SU-DHL-6 (cell line): ENCODE measurements around the gene PRRG3.
"Not testable (repeated sequence)": the region's sequence is repeated elsewhere in the genome, so short reads cannot be mapped to it uniquely, and the experiment has no call there.

Experiments used
- H2AFZ ChIP-seq: fragments of 200-600 bp; sonication (generic); 2 replicates; pipeline ENCODE4 v1.6.1; 2014; ENCODE audit warnings: low read depth, mild to moderate bottlenecking, moderate library complexity, mixed read lengths, antibody characterized with exemption, low read length; ENCODE audit not compliant: severe bottlenecking
- H3F3A ChIP-seq: fragments of 200-600 bp; shearing (Covaris generic); 2 replicates; pipeline ENCODE4 v1.6.0; 2016; ENCODE audit warnings: antibody characterized with exemption, mild to moderate bottlenecking; ENCODE audit not compliant: insufficient read depth
- H3K27ac ChIP-seq: fragments of 200-600 bp; sonication (generic); 2 replicates; pipeline ENCODE4 v1.5.1; 2016; ENCODE audit warnings: low read depth, mild to moderate bottlenecking, low read length, moderate library complexity, mixed read lengths
- H3K27me3 ChIP-seq: fragments of 200-600 bp; sonication (generic), shearing (Covaris generic); 2 replicates; pipeline ENCODE4 v1.6.0; 2014; ENCODE audit warnings: mild to moderate bottlenecking, low read length
- H3K36me3 ChIP-seq: fragments of 200-600 bp; sonication (generic); 2 replicates; pipeline ENCODE4 v1.6.1; 2014; ENCODE audit warnings: mild to moderate bottlenecking, low read length, mixed read lengths
- H3K4me2 ChIP-seq: fragments of 300-600, 200-600 bp; shearing (Covaris generic), sonication (generic); 2 replicates; pipeline ENCODE4 v1.6.0; 2014; ENCODE audit warnings: low read length, low read depth, mild to moderate bottlenecking; ENCODE audit not compliant: poor library complexity, severe bottlenecking
- H3K4me3 ChIP-seq: fragments of 200-600 bp; sonication (generic); 2 replicates; pipeline ENCODE4 v1.5.1; 2014; ENCODE audit warnings: antibody characterized with exemption, low read length, mild to moderate bottlenecking, mixed read lengths; ENCODE audit not compliant: insufficient read depth, poor library complexity, severe bottlenecking
- H3K79me2 ChIP-seq: fragments of 200-600 bp; sonication (generic); 2 replicates; pipeline ENCODE4 v1.6.1; 2014; ENCODE audit warnings: mild to moderate bottlenecking, low read length, moderate library complexity; ENCODE audit not compliant: insufficient read depth
- H3K9ac ChIP-seq: fragments of 200-600 bp; sonication (generic); 2 replicates; pipeline ENCODE4 v1.7.0; 2014; ENCODE audit warnings: mild to moderate bottlenecking, low read length
- H3K9me2 ChIP-seq: fragments of 200-600 bp; sonication (generic); replicated peaks from 2 replicates; pipeline ENCODE4 v1.6.1; 2014; ENCODE audit warnings: low read length; ENCODE audit not compliant: insufficient read depth
- H3K9me3 ChIP-seq: fragments of 200-600 bp; sonication (generic); 2 replicates; pipeline ENCODE4 v1.6.1; 2014; ENCODE audit warnings: low read length, mixed read lengths; ENCODE audit not compliant: insufficient read depth
- H4K20me1 ChIP-seq: fragments of 200-600 bp; sonication (generic); 2 replicates; pipeline ENCODE4 v1.6.1; 2014; ENCODE audit warnings: low read depth, mild to moderate bottlenecking, antibody characterized with exemption, low read length, moderate library complexity, mixed read lengths
- CTCF ChIP-seq: fragments of 200-600 bp; sonication (generic); IDR thresholded peaks from one replicate; pipeline ENCODE4 v1.5.1; 2017; ENCODE audit warnings: antibody characterized with exemption, mild to moderate bottlenecking, low read length, moderate library complexity; ENCODE audit not compliant: insufficient read depth, poor library complexity, severe bottlenecking
- EZH2phosphoT487 ChIP-seq: fragments of 200-600 bp; sonication (generic), shearing (Covaris generic); conservative IDR thresholded peaks from 2 replicates; pipeline ENCODE4 v1.6.1; 2018; ENCODE audit warnings: mild to moderate bottlenecking, antibody characterized with exemption, low read length, moderate library complexity, mixed read lengths

Gene PRRG3

DNA sequence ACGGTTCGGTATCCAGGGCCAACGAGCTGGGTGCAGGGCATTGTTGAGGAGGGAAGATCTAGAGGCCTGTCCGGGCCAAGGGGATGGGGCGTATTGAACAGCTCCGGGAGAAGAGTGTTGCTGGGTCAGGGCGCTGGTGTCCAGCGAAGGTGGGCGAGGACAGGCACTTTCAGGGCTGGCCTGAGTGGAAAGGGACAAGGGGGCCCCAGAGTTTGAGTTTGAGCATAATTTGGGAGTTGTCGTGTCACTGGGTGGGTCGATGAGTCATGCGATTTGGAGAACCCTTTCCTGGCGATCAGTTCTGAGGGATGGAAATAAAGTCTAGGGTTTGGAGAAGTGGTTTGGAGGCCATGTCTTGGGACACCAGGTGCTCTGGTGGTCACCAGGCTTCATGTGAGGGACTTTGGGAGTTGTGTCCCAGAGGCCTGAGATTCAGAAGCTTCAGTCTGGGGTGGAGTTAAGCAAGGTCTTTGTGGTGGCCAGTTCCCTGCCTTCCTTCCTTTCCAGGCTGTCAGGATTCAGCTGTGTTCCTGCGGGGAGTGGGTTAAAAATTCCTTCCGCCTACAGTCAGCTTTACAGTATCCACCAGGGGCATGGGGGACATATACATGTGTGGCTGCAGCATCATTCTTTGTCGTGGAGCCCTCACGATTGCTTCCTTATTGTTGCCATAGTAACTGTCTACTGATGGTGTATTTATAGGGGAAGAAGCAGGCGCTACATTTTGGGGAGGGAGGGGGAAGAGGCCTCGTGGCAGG, 504 bp downstream of the PRRG3 start:
- TF ChIP-seq CTCF (no peak), EZH2phosphoT487 (no peak)
- no peaks in the 10 kb centered on the region for H3F3A ChIP-seq
- H3K4me3 ChIP-seq: no peak overlapping the region
- H4K20me1 ChIP-seq: no peaks in the 10 kb centered on the region
- H2AFZ ChIP-seq: no peak overlapping the region
- H3K9me2 ChIP-seq: no peaks in the 10 kb centered on the region
- no peak overlapping the region for H3K4me2 ChIP-seq
- H3K27me3 ChIP-seq: no peaks in the 10 kb centered on the region
- no peaks in the 10 kb centered on the region for H3K9me3 ChIP-seq
- no peaks in the 10 kb centered on the region for H3K36me3 ChIP-seq
- no peaks in the 10 kb centered on the region for H3K79me2 ChIP-seq
- H3K9ac ChIP-seq: no peak overlapping the region
- H3K27ac ChIP-seq: no peak overlapping the region

GRCh38 chrX:151697082-151697481, 1.8 kb downstream of the PRRG3 start:
- not testable (repeated sequence) for H3K9me3 ChIP-seq, H4K20me1 ChIP-seq, H3K9ac ChIP-seq, H3K36me3 ChIP-seq, H3K27me3 ChIP-seq, H3K4me2 ChIP-seq, H2AFZ ChIP-seq, H3K4me3 ChIP-seq, H3K9me2 ChIP-seq, H3K27ac ChIP-seq, H3F3A ChIP-seq, H3K79me2 ChIP-seq

DNA sequence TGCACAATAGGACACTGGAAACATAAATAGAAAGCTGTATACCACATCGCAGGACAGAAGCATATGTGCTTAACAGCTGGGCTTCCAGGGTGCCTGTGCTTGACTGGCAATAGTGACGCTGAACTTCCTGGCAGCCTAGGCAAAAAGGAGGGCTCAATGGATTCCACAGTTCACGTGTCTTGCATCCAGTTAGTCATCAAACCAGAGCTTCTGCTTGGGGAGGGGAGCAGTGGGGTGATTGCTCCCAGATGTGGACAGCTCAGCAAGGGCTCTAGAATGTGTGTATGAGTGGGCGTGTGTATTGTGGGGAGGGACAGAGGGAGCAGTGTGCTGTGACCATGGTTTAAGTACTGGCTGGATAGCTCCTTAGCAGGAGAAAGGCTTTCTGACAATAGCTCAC, 2.3 kb downstream of the PRRG3 start:
- Histone ChIP-seq H3K9me2 (no peaks in the 10 kb centered on the region), H3F3A (no peaks in the 10 kb centered on the region), H3K79me2 (no peaks in the 10 kb centered on the region), H3K36me3 (no peaks in the 10 kb centered on the region), H4K20me1 (no peaks in the 10 kb centered on the region), H3K27me3 (no peaks in the 10 kb centered on the region), H2AFZ (no peak overlapping the region), H3K4me3 (no peak overlapping the region), H3K9ac (no peak overlapping the region), H3K27ac (no peak overlapping the region), H3K4me2 (no peak overlapping the region), H3K9me3 (no peaks in the 10 kb centered on the region)
- no peak for TF ChIP-seq EZH2phosphoT487
- no peak for TF ChIP-seq CTCF

GRCh38 chrX:151698485-151698884, 3.2 kb downstream of the PRRG3 start:
- H3K9me2 ChIP-seq: no peaks in the 10 kb centered on the region
- H3K27me3 ChIP-seq: no peaks in the 10 kb centered on the region
- TF ChIP-seq EZH2phosphoT487 (no peak), CTCF (no peak)
- no peak overlapping the region for H3K27ac ChIP-seq
- no peak overlapping the region for H3K9ac ChIP-seq
- no peaks in the 10 kb centered on the region for H3K9me3 ChIP-seq
- H3K36me3 ChIP-seq: no peaks in the 10 kb centered on the region
- H3K4me3 ChIP-seq: no peak overlapping the region
- no peaks in the 10 kb centered on the region for H3K79me2 ChIP-seq
- H4K20me1 ChIP-seq: no peaks in the 10 kb centered on the region
- H3K4me2 ChIP-seq: no peak overlapping the region
- H3F3A ChIP-seq: no peaks in the 10 kb centered on the region
- H2AFZ ChIP-seq: no peak overlapping the region
